B cell (primary cell): ENCODE data around the gene SELENOP.

Experiments used
- EZH2 ChIP-seq: IDR thresholded peaks from 2 replicates; pipeline ENCODE4 v1.6.1; 2012; ENCODE audit warnings: borderline replicate concordance, low read depth, mild to moderate bottlenecking, moderate library complexity, low read length; ENCODE audit not compliant: insufficient read depth, poor library complexity, severe bottlenecking
- TF ChIP-seq, protein P1 (sequence below): fragments of 200-600 bp; IDR thresholded peaks from one replicate; pipeline ENCODE4 v1.8.0; 2022; ENCODE audit warnings: antibody characterized with exemption, mild to moderate bottlenecking

DNA sequence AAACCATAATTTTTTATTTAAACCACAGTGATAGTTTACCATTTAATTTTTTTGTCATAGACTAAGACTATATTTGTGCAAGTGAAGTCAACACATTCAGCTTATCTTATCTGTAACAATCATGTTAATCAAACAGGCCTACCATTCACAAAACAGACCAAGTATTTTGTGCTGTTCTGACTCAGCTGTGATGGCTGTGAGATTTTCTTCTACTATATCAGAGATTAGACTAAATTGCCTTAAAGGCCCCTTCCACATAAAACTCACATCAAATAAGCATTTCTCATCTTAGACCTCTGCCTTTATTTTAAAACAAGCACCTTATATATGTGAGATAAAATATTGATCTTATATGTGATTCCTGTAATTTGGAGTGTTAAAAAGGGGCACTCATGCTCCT is 41.7 kb downstream of the SELENOP start:
- TF ChIP-seq, protein P1, sequence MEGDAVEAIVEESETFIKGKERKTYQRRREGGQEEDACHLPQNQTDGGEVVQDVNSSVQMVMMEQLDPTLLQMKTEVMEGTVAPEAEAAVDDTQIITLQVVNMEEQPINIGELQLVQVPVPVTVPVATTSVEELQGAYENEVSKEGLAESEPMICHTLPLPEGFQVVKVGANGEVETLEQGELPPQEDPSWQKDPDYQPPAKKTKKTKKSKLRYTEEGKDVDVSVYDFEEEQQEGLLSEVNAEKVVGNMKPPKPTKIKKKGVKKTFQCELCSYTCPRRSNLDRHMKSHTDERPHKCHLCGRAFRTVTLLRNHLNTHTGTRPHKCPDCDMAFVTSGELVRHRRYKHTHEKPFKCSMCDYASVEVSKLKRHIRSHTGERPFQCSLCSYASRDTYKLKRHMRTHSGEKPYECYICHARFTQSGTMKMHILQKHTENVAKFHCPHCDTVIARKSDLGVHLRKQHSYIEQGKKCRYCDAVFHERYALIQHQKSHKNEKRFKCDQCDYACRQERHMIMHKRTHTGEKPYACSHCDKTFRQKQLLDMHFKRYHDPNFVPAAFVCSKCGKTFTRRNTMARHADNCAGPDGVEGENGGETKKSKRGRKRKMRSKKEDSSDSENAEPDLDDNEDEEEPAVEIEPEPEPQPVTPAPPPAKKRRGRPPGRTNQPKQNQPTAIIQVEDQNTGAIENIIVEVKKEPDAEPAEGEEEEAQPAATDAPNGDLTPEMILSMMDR = no peak
- no peak for TF ChIP-seq EZH2
